Brain microvascular endothelial cell (primary cell): Measurements from ENCODE around the gene DAGLA.

ENCODE experiments used
- DNase-seq: peaks from one replicate; pipeline ENCODE4 v3.0.0-alpha.2; 2020
- H3K27ac ChIP-seq: fragments of 250-450 bp; sonication (Bioruptor Pico); 2 replicates; pipeline ENCODE4 v1.5.1; 2020; ENCODE audit warnings: mild to moderate bottlenecking, moderate library complexity
- H3K27me3 ChIP-seq: fragments of 250-450 bp; sonication (Bioruptor Pico); replicated peaks from 2 replicates; pipeline ENCODE4 v1.5.1; 2020; ENCODE audit warnings: mild to moderate bottlenecking
- H3K36me3 ChIP-seq: fragments of 250-450 bp; sonication (Bioruptor Pico); replicated peaks from 2 replicates; pipeline ENCODE4 v1.5.1; 2020; ENCODE audit warnings: mild to moderate bottlenecking
- H3K4me3 ChIP-seq: 2 replicates; pipeline ENCODE4 v1.5.1; 2011; ENCODE audit warnings: low read depth, mild to moderate bottlenecking, control low read depth, low read length, moderate library complexity
- in situ Hi-C: cut with HindIII; loops from 2 replicates; pipeline ENCODE4 v1.10.0; 2017; ENCODE audit warnings: low sequenced_read_pairs, low pct_ligation_motif_present
- TF ChIP-seq, protein P1 (sequence below): IDR thresholded peaks from 2 replicates; pipeline ENCODE4 v1.5.1; 2011; ENCODE audit warnings: low read depth, mild to moderate bottlenecking, moderate library complexity, low read length, control low read depth, inconsistent platforms; ENCODE audit errors: missing control alignments

Gene DAGLA

GRCh38 chr11:61724437-61724836, 44.2 kb downstream of the DAGLA start:
- DNase-seq, result no peak
- H3K27me3 ChIP-seq, result no peaks in the 10 kb centered on the region
- H3K27ac ChIP-seq, result no peak overlapping the region
- peaks cover 7% of the 10 kb centered on the region for H3K36me3 ChIP-seq
- H3K4me3 ChIP-seq, result no peak overlapping the region
- TF ChIP-seq, protein P1, sequence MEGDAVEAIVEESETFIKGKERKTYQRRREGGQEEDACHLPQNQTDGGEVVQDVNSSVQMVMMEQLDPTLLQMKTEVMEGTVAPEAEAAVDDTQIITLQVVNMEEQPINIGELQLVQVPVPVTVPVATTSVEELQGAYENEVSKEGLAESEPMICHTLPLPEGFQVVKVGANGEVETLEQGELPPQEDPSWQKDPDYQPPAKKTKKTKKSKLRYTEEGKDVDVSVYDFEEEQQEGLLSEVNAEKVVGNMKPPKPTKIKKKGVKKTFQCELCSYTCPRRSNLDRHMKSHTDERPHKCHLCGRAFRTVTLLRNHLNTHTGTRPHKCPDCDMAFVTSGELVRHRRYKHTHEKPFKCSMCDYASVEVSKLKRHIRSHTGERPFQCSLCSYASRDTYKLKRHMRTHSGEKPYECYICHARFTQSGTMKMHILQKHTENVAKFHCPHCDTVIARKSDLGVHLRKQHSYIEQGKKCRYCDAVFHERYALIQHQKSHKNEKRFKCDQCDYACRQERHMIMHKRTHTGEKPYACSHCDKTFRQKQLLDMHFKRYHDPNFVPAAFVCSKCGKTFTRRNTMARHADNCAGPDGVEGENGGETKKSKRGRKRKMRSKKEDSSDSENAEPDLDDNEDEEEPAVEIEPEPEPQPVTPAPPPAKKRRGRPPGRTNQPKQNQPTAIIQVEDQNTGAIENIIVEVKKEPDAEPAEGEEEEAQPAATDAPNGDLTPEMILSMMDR, result no peak
- in situ Hi-C loops, result no loop called here

GRCh38 chr11:61725781-61726231, 45.6 kb downstream of the DAGLA start:
- TF ChIP-seq, protein P1, result no peak
- H3K4me3 ChIP-seq, result no peak overlapping the region
- peak; percentile 24 for DNase-seq
- H3K36me3 ChIP-seq, result peaks cover 7% of the 10 kb centered on the region
- in situ Hi-C loops, result no loop called here
- no peak overlapping the region for H3K27ac ChIP-seq
- H3K27me3 ChIP-seq, result no peaks in the 10 kb centered on the region

GRCh38 chr11:61726775-61727174, 46.6 kb downstream of the DAGLA start:
- peaks cover 7% of the 10 kb centered on the region for H3K36me3 ChIP-seq
- in situ Hi-C loops, result no loop called here
- H3K27ac ChIP-seq, result no peak overlapping the region
- no peak overlapping the region for H3K4me3 ChIP-seq
- TF ChIP-seq, protein P1, result no peak
- no peaks in the 10 kb centered on the region for H3K27me3 ChIP-seq
- DNase-seq, result no peak

GRCh38 chr11:61727401-61727811, 47.2 kb downstream of the DAGLA start:
- Histone ChIP-seq H3K27me3 (no peaks in the 10 kb centered on the region), H3K4me3 (no peak overlapping the region), H3K36me3 (peaks cover 7% of the 10 kb centered on the region), H3K27ac (no peak overlapping the region)
- DNase-seq, result no peak
- TF ChIP-seq, protein P1, result no peak
- in situ Hi-C loops, result no loop called here

DNA sequence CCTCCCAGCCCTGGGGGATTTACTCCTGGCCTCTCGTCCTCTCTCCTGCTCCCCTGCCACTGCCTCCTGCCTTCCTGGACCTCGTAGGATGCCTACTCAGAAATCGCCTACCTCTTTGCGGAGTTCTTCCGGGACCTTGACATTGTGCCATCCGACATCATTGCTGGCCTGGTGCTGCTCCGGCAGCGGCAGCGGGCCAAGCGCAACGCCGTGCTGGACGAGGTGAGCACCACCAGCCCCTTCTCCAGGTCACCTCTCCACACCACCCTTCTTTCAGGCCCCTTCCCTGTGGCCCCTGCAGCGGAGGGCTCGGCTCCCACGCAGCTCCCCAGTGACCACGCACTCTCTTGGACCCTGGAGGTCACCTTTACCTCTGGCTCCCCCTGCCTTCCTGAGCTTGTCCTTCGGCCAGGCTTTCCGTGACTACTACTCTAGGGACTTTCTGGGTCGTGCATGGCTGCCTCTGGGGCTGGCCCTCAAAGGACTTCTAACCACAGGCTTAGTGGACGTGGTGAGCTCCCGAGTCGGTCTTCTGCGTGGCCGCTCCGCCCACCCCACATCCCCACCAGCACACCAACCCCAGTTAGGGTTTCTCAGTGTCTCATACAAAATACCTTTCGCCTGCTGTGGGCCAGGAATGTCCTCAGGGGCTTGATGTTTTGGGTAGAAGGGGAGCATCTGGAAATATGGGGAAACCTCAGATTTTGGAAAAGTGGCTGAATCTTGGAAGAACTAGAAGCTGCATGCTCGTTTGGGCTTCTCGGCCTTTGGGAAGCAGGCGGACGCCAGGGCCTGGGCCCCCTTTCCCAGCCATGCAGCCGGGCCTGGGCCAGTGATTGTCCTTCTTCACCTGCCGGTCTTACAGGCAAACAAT, 48.1 kb downstream of the DAGLA start:
- no peak for DNase-seq
- H3K27me3 ChIP-seq, result no peaks in the 10 kb centered on the region
- no peak overlapping the region for H3K27ac ChIP-seq
- TF ChIP-seq, protein P1, result peak; percentile 37
- in situ Hi-C loops, result no loop called here
- H3K4me3 ChIP-seq, result no peak overlapping the region
- peaks cover 7% of the 10 kb centered on the region for H3K36me3 ChIP-seq

- Histone ChIP-seq H3K27me3 (no peaks in the 10 kb centered on the region), H3K4me3 (no peak overlapping the region), H3K27ac (no peak overlapping the region), H3K36me3 (peaks cover 7% of the 10 kb centered on the region)
- TF ChIP-seq, protein P1, result no peak
- peak; percentile 39 for DNase-seq
- in situ Hi-C loops, result no loop called here
Measured at GRCh38 chr11:61728940-61729219, 48.7 kb downstream of the DAGLA start.
